HG03457 (cell line): ENCODE results near the gene SPOCK1.

Source experiments
- ATAC-seq: cut with Tn5 transposase; IDR thresholded peaks from one replicate; pipeline ENCODE4 v1.9.1; 2021; ENCODE audit warnings: moderate number of reproducible peaks; ENCODE audit not compliant: unreplicated experiment

SPOCK1 gene

GRCh38 chr5:137366526-137366925, 132.6 kb downstream of the SPOCK1 start:
- no peak for ATAC-seq

- no peak for ATAC-seq
Measured at GRCh38 chr5:137365126-137365865, 133.8 kb downstream of the SPOCK1 start.

GRCh38 chr5:137361280-137361679, 137.8 kb downstream of the SPOCK1 start:
- no peak for ATAC-seq

GRCh38 chr5:137360607-137361006, 138.5 kb downstream of the SPOCK1 start:
- no peak for ATAC-seq

GRCh38 chr5:137359941-137360340, 139.2 kb downstream of the SPOCK1 start:
- ATAC-seq: no peak

DNA sequence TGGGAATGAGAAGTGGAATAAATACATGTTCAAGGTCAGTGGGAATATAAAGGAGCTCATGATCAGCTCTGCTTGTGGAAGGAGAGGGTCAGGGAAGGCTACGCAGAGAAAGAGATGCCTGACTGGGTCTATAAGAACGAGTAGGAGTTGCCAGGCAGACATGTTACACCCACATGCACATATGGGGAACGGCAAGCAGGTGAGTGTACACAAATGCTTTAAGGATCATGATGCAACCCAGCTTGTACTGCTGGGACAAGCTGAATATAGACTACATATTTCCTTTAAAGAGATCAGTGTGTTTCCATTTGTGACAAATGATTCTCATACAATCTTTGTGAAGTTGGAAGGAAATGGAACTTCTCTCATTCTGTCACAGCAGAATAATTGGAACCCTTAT, 141.7 kb downstream of the SPOCK1 start:
- no peak for ATAC-seq

- ATAC-seq: no peak
Measured at GRCh38 chr5:137356127-137356526, 143.0 kb downstream of the SPOCK1 start.

DNA sequence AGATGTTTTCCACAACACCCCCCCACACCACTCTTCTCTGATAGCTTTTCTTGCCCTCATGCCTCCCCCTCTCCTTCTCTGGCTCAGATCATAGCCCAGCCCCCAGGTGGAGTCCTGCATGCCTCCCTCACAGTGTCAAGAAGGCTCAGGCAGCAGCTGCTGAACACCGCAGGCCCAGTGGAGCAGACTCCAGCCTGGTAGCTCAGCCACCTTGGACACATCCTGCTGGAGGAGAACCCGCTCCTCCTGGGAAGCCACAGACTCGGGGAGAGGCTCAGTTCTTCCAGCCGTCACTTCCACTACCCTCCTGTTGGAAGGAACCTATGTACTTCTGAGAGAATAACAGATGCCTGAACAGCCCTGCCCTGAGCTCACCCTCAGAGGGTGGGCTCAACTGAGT, 143.4 kb downstream of the SPOCK1 start:
- no peak for ATAC-seq

GRCh38 chr5:137352095-137352494, 147.0 kb downstream of the SPOCK1 start:
- no peak for ATAC-seq

GRCh38 chr5:137350791-137351190, 148.3 kb downstream of the SPOCK1 start:
- no peak for ATAC-seq

GRCh38 chr5:137348759-137349158, 150.4 kb downstream of the SPOCK1 start:
- no peak for ATAC-seq

GRCh38 chr5:137347865-137348264, 151.3 kb downstream of the SPOCK1 start:
- ATAC-seq: no peak

DNA sequence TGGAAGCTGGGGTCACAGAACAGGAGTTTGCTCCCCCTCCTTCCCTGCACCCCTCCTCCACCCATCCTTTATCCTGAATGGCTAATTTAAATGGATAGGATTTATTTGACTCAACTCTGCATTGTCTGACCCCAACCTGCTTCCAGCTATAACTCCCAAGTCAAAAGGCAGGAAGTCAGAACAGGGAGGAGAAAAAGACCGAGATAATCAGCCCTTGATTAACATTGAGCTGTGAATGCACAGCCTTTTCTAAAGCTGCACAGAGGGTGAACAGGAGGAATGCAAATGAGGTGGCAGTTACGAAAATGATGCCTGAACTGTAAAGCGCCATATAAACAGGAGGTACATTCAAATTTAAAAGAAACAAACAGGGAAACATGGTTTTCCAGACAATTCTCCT, 152.8 kb downstream of the SPOCK1 start:
- ATAC-seq: no peak

DNA sequence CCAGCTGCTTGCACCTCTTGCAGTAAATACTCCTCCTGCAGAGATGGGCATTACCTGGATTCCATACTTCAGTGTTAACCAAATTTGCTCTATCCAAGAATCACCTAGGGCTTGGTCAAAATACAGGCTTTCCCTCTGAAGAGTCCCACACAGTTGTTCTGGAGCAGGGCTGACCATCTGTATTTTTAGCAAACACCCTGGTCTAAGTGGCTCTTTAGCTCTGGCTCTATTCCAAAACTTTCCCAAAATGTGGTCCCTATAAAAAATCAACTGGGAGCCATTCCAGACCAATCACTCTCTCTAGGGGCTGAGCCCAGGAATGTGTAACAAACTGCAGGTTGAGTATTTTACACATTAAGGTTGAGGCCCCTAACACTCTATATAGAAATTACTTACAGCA, 153.7 kb downstream of the SPOCK1 start:
- no peak for ATAC-seq

DNA sequence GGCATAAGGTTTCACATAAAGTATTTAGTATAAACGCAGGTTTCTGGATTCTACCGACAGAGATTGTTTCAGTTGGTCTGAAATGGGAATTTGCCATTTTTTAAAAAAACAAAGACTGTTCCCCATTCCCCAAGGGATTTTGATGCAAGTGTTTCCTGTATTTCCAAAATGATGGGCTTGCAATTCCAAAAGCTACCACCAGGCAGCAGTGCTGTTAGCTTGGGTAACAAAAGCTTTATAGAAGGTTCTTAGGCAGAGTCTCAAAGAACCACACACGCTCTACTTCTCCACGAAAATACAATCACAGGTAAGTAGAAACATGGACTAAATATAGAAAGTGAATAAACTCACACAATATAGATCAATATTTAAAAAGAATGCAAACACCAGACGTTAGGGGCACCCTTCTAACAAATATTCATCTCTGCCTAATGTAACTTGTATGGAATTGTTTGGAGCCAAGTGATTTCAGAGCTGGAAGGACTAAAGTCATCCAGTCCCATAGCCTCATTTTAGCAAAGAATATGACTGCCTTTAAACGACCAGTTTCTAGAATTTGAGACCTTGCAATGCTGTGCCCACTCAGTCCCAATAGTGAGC, 154.3 kb downstream of the SPOCK1 start:
- no peak for ATAC-seq

- no peak for ATAC-seq
Measured at GRCh38 chr5:137344021-137344420, 155.1 kb downstream of the SPOCK1 start.

DNA sequence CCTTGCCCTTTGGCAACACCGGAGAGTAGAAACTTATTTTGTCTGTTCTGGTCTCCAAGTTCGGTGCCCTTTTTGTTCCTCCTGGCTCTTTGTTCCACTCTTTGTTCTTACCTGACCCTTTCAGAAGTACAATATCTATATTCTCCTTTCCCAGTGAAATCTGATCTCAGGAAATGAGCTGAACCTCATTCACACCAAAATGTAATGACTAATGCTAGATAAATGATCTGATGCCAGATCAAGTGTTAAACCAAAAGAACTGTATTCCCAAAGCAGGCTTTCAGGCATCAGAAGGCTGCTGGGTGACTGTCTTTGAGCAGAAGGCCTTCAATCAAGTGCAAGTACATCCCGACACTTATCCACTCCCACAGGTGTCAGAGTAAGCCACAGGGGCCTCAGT, 156.4 kb downstream of the SPOCK1 start:
- no peak for ATAC-seq

DNA sequence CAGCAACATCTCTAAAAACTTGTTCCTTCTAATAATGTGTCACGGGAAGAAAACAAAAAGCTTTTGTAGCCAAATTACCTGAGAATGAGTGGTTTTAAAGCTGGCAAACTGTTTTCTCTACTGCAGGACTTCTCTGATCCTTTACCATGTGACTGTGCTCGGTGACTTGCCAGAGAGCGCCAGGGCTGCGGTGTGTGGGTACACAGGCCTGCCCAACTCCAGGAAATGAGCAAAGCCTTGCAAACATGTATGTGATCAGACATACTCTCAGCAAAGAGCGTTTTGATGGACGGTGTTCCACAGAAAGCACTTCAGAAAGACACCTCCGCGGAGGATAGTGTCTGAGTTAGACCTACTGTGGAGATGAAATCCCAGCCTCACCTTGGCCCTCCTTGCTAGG, 157.3 kb downstream of the SPOCK1 start:
- ATAC-seq: no peak

DNA sequence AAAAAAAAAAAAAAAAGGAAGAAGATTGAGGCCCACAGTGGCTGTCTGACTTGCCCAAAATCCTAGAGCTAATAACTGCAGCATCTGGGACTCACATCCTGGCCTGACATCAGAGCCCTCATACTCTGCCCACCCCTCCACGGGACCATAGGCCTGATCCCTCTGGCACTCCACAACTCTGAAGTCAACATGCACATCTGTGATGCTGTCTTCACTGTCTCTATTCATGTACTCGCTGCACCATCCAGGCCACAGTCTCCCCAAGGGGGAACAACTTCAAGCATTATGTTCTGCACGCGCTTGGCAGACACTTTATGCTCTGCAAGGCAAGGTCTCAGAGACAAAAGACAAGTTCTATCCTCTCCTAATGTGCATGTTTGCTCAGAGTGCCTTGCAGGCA, 158.2 kb downstream of the SPOCK1 start:
- no peak for ATAC-seq

- ATAC-seq: no peak
Measured at GRCh38 chr5:137336565-137337120, 162.5 kb downstream of the SPOCK1 start.

DNA sequence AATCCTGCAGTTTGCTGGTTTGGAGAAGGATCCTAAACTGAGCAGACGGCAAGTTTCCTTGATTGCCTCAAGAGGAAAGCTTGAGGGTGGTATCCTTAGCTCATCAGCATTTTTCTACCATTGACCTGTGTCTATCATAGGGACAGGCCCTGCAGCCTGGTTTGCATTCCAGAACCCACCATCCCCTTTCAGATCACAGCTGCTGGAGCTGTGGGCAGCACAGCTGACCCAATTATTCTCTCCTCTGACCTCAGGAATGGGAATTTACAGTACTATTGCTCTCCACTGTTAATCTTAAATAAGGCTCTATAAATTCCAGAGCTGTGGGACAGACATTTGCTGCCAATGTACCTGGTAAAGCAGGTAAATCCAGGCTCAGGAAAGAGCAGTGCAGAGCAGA, 163.0 kb downstream of the SPOCK1 start:
- ATAC-seq: no peak

GRCh38 chr5:137335493-137335892, 163.6 kb downstream of the SPOCK1 start:
- no peak for ATAC-seq

DNA sequence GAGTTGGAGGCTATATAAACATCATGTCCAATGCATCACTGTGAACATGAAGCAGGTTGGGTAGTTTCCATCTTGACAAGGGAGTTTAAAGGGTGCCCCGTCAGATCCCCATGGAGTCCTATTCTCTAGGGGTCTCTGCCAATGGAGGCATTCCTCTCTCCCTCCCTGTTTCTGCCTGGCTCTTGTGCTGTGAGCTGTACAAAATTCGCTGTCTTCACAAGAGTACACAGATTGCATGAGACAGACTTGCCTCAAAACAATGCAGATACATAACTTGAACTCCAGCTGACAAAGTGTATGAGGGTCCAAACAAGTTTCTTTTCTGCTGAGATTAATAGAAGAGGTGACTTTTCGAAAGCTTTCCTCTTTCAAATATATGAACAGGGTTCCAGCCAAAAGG, 165.2 kb downstream of the SPOCK1 start:
- no peak for ATAC-seq
